Activated CD4-positive, alpha-beta memory T cell treated with anti-CD3 and anti-CD28 coated beads for 36 hours (primary cell): Measurements from ENCODE around the gene FYN. TPM values are rescaled to one million over a fixed set of nuclear protein-coding genes. Genes with fewer than 3 reads are reported as not detected.
A peak's percentile ranks its signal among the peaks of the same experiment; 100 is the strongest.

Experiments
- CTCF ChIA-PET: fragments of 350-600 bp; sonication (Branson Sonifier 250); formaldehyde crosslinking; loops from one replicate; lab custom pipeline; 2021; ENCODE audit warnings: antibody characterized with exemption, inconsistent platforms; lab: Charles Lee
- POLR2A ChIA-PET: fragments of 350-600 bp; sonication (Branson Sonifier 250); formaldehyde crosslinking; loops from one replicate; lab custom pipeline; 2021; ENCODE audit warnings: antibody characterized with exemption; lab: Charles Lee
- DNase-seq: peaks from one replicate; pipeline ENCODE4 v3.0.0-alpha.2; 2020
- H3K27ac Mint-ChIP-seq: one replicate; pipeline ENCODE4 v1.8.0; 2021; ENCODE audit warnings: mixed read lengths
- H3K27me3 Mint-ChIP-seq: one replicate; pipeline ENCODE4 v1.8.0; 2021; ENCODE audit warnings: mixed read lengths
- H3K36me3 Mint-ChIP-seq: one replicate; pipeline ENCODE4 v1.8.0; 2021; ENCODE audit warnings: mixed read lengths
- H3K4me1 Mint-ChIP-seq: one replicate; pipeline ENCODE4 v1.8.0; 2021; ENCODE audit warnings: low read depth, mixed read lengths
- H3K4me3 Mint-ChIP-seq: one replicate; pipeline ENCODE4 v1.8.0; 2021; ENCODE audit warnings: mild to moderate bottlenecking, mixed read lengths
- H3K9me3 Mint-ChIP-seq: one replicate; pipeline ENCODE4 v1.8.0; 2021; ENCODE audit warnings: mixed read lengths
- intact Hi-C: fragments of 100-400 bp; cut with micrococcal nuclease; formaldehyde crosslinking; loops from one replicate; pipeline ENCODE4 v1.15.1; 2023
- total RNA-seq, 2 experiments: library from RNA; stranded (reverse); gene quantifications; one replicate each; pipeline ENCODE4 v1.2.3, GENCODE V29; 2021

The FYN gene
- total RNA-seq, 2 experiments from 2014 or later = 353 to 365 TPM

GRCh38 chr6:111766201-111766857 lies 106.9 kb downstream of the FYN start:
- POLR2A ChIA-PET = interaction anchor here (0.9 to 1.4 kb wide), 4 partner anchors 8 to 251 kb away, joined by 3 to 4 read pairs (median 4); no protein-coding TSS in a partner anchor
- Mint-ChIP-seq H3K27ac (peak overlapping the region; percentile 95), H3K4me1 (peaks cover 99% of the 10 kb centered on the region), H3K4me3 (peak overlapping the region; percentile 59), H3K9me3 (peaks cover 4% of the 10 kb centered on the region), H3K36me3 (peaks cover 34% of the 10 kb centered on the region), H3K27me3 (no peaks in the 10 kb centered on the region)
- intact Hi-C loops = loop anchor here (1.0 kb wide), 2 partner anchors 12 to 207 kb away; no protein-coding TSS in a partner anchor
- CTCF ChIA-PET = interaction anchor here (0.9 to 1.6 kb wide), 4 partner anchors 40 to 227 kb away, joined by 3 to 4 read pairs (median 3); no protein-coding TSS in a partner anchor
- no peak for DNase-seq

DNA sequence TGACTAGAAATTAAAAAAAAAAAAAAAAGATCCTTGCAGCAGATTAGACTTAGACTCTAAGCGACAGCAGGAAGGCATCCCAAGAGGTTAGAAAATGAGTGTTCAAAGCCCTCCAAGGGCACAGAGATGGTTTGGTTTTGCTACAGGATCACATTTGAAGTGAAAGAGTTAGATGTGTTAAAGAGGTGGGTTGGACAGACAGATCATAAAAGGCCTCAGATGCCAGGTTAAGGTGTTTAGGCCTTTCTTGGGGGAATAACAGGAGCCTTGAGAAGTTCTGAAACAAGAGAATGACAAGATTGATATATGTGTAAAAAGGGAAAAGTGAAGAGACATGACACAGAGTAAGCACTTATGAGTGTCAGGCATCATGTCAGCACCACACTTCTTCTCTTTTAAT lies 107.5 kb downstream of the FYN start:
- POLR2A ChIA-PET = interaction anchor here (0.9 to 1.4 kb wide), 4 partner anchors 9 to 251 kb away, joined by 3 to 4 read pairs (median 4); no protein-coding TSS in a partner anchor
- Mint-ChIP-seq H3K4me3 (peak overlapping the region; percentile 59), H3K27ac (peak overlapping the region; percentile 95), H3K36me3 (peaks cover 34% of the 10 kb centered on the region), H3K9me3 (peaks cover 4% of the 10 kb centered on the region), H3K27me3 (no peaks in the 10 kb centered on the region), H3K4me1 (peaks cover 99% of the 10 kb centered on the region)
- DNase-seq = peak; percentile 46
- CTCF ChIA-PET = interaction anchor here (0.9 to 1.6 kb wide), 3 partner anchors 44 to 227 kb away, joined by 3 read pairs; no protein-coding TSS in a partner anchor
- intact Hi-C loops = loop anchor here (1.0 to 2.0 kb wide), 5 partner anchors 13 to 251 kb away; no protein-coding TSS in a partner anchor

- intact Hi-C loops = loop anchor here (1.0 to 2.0 kb wide), 9 partner anchors 14 to 252 kb away; no protein-coding TSS in a partner anchor
- Mint-ChIP-seq H3K9me3 (no peaks in the 10 kb centered on the region), H3K27ac (peak overlapping the region; percentile 95), H3K4me1 (peaks cover 98% of the 10 kb centered on the region), H3K36me3 (peaks cover 31% of the 10 kb centered on the region), H3K4me3 (peak overlapping the region; percentile 59), H3K27me3 (no peaks in the 10 kb centered on the region)
- DNase-seq = peak; percentile 80
- CTCF ChIA-PET = interaction anchor here (0.7 to 4.4 kb wide), 15 partner anchors 11 to 279 kb away, joined by 3 to 28 read pairs (median 4); partner anchors contain the start of gene FYN
- POLR2A ChIA-PET = interaction anchor here (0.6 to 4.0 kb wide), 21 partner anchors 12 to 331 kb away, joined by 3 to 28 read pairs (median 4); partner anchors contain the start of gene FYN
Measured at GRCh38 chr6:111764238-111765175, 108.7 kb downstream of the FYN start.

GRCh38 chr6:111763381-111763780 lies 109.9 kb downstream of the FYN start:
- Mint-ChIP-seq H3K27me3 (no peaks in the 10 kb centered on the region), H3K4me1 (peaks cover 97% of the 10 kb centered on the region), H3K36me3 (peaks cover 40% of the 10 kb centered on the region), H3K4me3 (no peak overlapping the region), H3K27ac (peak overlapping the region; percentile 95), H3K9me3 (no peaks in the 10 kb centered on the region)
- intact Hi-C loops = no loop called here
- CTCF ChIA-PET = interaction anchor here (0.6 to 4.4 kb wide), 13 partner anchors 10 to 280 kb away, joined by 3 to 28 read pairs (median 4); no protein-coding TSS in a partner anchor
- DNase-seq = no peak
- POLR2A ChIA-PET = interaction anchor here (0.7 to 4.0 kb wide), 13 partner anchors 11 to 253 kb away, joined by 3 to 28 read pairs (median 5); partner anchors contain the start of gene FYN

- peak overlapping the region; percentile 64 for H3K4me3 Mint-ChIP-seq
- H3K36me3 Mint-ChIP-seq = peaks cover 50% of the 10 kb centered on the region
- ChIA-PET CTCF (interaction anchor here (0.8 to 4.4 kb wide), 7 partner anchors 35 to 235 kb away, joined by 3 to 28 read pairs (median 4); no protein-coding TSS in a partner anchor), POLR2A (interaction anchor here (0.8 to 4.0 kb wide), 14 partner anchors 9 to 255 kb away, joined by 3 to 27 read pairs (median 6); partner anchors contain the start of gene FYN)
- H3K4me1 Mint-ChIP-seq = peaks cover 94% of the 10 kb centered on the region
- H3K27me3 Mint-ChIP-seq = no peaks in the 10 kb centered on the region
- peak; percentile 69 for DNase-seq
- H3K9me3 Mint-ChIP-seq = no peaks in the 10 kb centered on the region
- intact Hi-C loops = loop anchor here (2.0 kb wide), 1 partner anchor 267 kb away; no protein-coding TSS in a partner anchor
- H3K27ac Mint-ChIP-seq = peak overlapping the region; percentile 95
Measured at GRCh38 chr6:111761783-111762312, 111.4 kb downstream of the FYN start.

- Mint-ChIP-seq H3K9me3 (no peaks in the 10 kb centered on the region), H3K4me3 (peak overlapping the region; percentile 64), H3K27me3 (no peaks in the 10 kb centered on the region), H3K27ac (peak overlapping the region; percentile 95), H3K4me1 (peaks cover 88% of the 10 kb centered on the region), H3K36me3 (peaks cover 48% of the 10 kb centered on the region)
- DNase-seq = no peak
- intact Hi-C loops = loop anchor here (2.0 kb wide), 1 partner anchor 268 kb away; no protein-coding TSS in a partner anchor
- CTCF ChIA-PET = interaction anchor here (0.7 to 4.4 kb wide), 7 partner anchors 9 to 282 kb away, joined by 3 to 28 read pairs (median 3); no protein-coding TSS in a partner anchor
- POLR2A ChIA-PET = interaction anchor here (1.0 to 4.0 kb wide), 11 partner anchors 9 to 256 kb away, joined by 3 to 27 read pairs (median 7); partner anchors contain the start of gene FYN
Measured at GRCh38 chr6:111761212-111761611, 112.0 kb downstream of the FYN start.

DNA sequence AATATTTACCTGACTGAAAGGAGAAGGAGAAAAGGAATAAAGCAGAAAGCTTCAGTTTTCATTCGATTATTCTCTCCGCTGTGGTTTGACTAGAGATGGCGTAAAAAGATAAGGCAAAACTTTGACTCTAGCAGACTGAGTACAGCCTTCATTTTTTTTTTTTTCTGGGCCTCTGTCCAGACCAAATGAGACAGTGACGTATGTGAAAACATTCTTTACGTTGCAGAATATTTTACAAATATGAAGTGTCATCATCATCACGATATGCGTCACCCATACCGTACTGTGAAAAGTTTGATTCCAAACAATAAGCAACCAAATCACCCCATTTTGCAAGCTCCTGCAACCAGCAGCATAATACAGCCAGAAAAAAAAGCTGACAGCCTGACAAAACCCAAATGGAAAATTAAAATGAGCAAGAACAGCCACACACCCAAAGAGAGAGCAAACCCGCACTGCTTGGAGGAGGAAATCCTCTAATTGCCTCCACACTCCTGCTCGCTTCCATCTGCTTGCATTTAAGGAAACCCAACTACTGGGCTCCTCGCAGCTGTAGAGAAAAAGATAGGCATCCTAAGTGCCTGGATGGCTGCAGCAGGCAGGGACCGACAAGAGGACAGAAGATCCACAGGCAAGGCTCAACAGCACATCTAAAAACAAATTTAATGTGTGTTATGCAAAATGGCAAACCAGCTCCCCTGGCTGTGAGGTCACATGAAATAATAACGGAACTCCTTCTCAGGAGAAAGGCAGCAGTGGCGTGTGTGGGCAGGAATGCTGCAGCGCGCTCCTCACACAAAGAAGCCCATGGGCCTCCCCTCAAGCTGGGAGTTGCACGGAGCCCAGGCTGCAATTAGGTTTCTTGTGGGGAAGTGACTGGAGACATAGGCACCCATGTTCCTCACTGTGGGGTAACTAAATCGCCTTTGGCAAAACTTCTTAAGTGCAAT lies 113.1 kb downstream of the FYN start:
- POLR2A ChIA-PET = interaction anchor here (0.7 to 4.0 kb wide), 21 partner anchors 8 to 276 kb away, joined by 3 to 16 read pairs (median 4); no protein-coding TSS in a partner anchor
- peaks cover 54% of the 10 kb centered on the region for H3K36me3 Mint-ChIP-seq

GRCh38 chr6:111759331-111759835 lies 113.9 kb downstream of the FYN start:
- H3K27me3 Mint-ChIP-seq = no peaks in the 10 kb centered on the region
- peak overlapping the region; percentile 95 for H3K27ac Mint-ChIP-seq
- peaks cover 57% of the 10 kb centered on the region for H3K36me3 Mint-ChIP-seq
- H3K4me3 Mint-ChIP-seq = peak overlapping the region; percentile 84
- intact Hi-C loops = loop anchor here (1.0 to 5.0 kb wide), 2 partner anchors 79 to 328 kb away; partner anchors contain the start of genes FAM229B and TUBE1
- no peaks in the 10 kb centered on the region for H3K9me3 Mint-ChIP-seq
- peak; percentile 48 for DNase-seq
- H3K4me1 Mint-ChIP-seq = peaks cover 85% of the 10 kb centered on the region
- CTCF ChIA-PET = interaction anchor here (0.6 to 2.3 kb wide), 9 partner anchors 10 to 252 kb away, joined by 3 to 6 read pairs (median 4); no protein-coding TSS in a partner anchor
- POLR2A ChIA-PET = interaction anchor here (0.7 to 4.0 kb wide), 21 partner anchors 8 to 275 kb away, joined by 3 to 16 read pairs (median 4); no protein-coding TSS in a partner anchor

More for the DNA sequence above, 113.1 kb downstream of the FYN start:
- CTCF ChIA-PET = interaction anchor here (0.6 to 2.3 kb wide), 13 partner anchors 10 to 283 kb away, joined by 3 to 6 read pairs (median 4); no protein-coding TSS in a partner anchor
- peaks cover 85% of the 10 kb centered on the region for H3K4me1 Mint-ChIP-seq
- peak; percentile 60 for DNase-seq
- peak overlapping the region; percentile 95 for H3K27ac Mint-ChIP-seq
- intact Hi-C loops = loop anchor here (1.0 to 5.0 kb wide), 6 partner anchors 44 to 327 kb away; partner anchors contain the start of genes FAM229B and TUBE1
- H3K9me3 Mint-ChIP-seq = no peaks in the 10 kb centered on the region
- peak overlapping the region; percentile 84 for H3K4me3 Mint-ChIP-seq
- no peaks in the 10 kb centered on the region for H3K27me3 Mint-ChIP-seq

GRCh38 chr6:111758608-111759329 lies 114.5 kb downstream of the FYN start:
- H3K9me3 Mint-ChIP-seq = no peaks in the 10 kb centered on the region
- H3K36me3 Mint-ChIP-seq = peaks cover 60% of the 10 kb centered on the region
- H3K4me1 Mint-ChIP-seq = peaks cover 86% of the 10 kb centered on the region
- peak; percentile 53 for DNase-seq
- CTCF ChIA-PET = interaction anchor here (0.7 to 2.3 kb wide), 8 partner anchors 11 to 252 kb away, joined by 3 to 6 read pairs (median 4); no protein-coding TSS in a partner anchor
- peak overlapping the region; percentile 84 for H3K4me3 Mint-ChIP-seq
- no peaks in the 10 kb centered on the region for H3K27me3 Mint-ChIP-seq
- intact Hi-C loops = loop anchor here (1.0 to 5.0 kb wide), 2 partner anchors 80 to 329 kb away; partner anchors contain the start of genes FAM229B and TUBE1
- peak overlapping the region; percentile 95 for H3K27ac Mint-ChIP-seq
- POLR2A ChIA-PET = interaction anchor here (0.7 to 4.0 kb wide), 10 partner anchors 24 to 258 kb away, joined by 3 to 16 read pairs (median 4); no protein-coding TSS in a partner anchor
